Memory B cell (primary cell): ENCODE measurements around the gene AKAP12.
"Not testable (repeated sequence)": the region's sequence is repeated elsewhere in the genome, so short reads cannot be mapped to it uniquely, and the experiment has no call there.

ENCODE experiments used
- ATAC-seq: fragments of 150-1000 bp; cut with Tn5 transposase; 2 replicates; pipeline ENCODE4 v1.10.0; 2021; ENCODE audit warnings: low read depth, mild to moderate bottlenecking, moderate library complexity
- DNase-seq, 2 donors: peaks; one replicate each; pipeline ENCODE4 v3.0.0; 2022; ENCODE audit warnings: low spot score in 2 of 2
- H3K27ac Mint-ChIP-seq: one replicate; pipeline ENCODE4 v1.8.0; 2022; ENCODE audit warnings: mild to moderate bottlenecking, moderate library complexity, mixed read lengths
- H3K27me3 Mint-ChIP-seq: one replicate; pipeline ENCODE4 v1.8.0; 2022; ENCODE audit warnings: mixed read lengths
- H3K36me3 Mint-ChIP-seq: one replicate; pipeline ENCODE4 v1.8.0; 2022; ENCODE audit warnings: mild to moderate bottlenecking, mixed read lengths
- H3K4me1 Mint-ChIP-seq: one replicate; pipeline ENCODE4 v1.8.0; 2022; ENCODE audit warnings: mixed read lengths
- H3K4me3 Mint-ChIP-seq: one replicate; pipeline ENCODE4 v1.8.0; 2022; ENCODE audit warnings: mild to moderate bottlenecking, moderate library complexity, mixed read lengths
- H3K9me3 Mint-ChIP-seq: one replicate; pipeline ENCODE4 v1.8.0; 2022; ENCODE audit warnings: mixed read lengths

Gene AKAP12

DNA sequence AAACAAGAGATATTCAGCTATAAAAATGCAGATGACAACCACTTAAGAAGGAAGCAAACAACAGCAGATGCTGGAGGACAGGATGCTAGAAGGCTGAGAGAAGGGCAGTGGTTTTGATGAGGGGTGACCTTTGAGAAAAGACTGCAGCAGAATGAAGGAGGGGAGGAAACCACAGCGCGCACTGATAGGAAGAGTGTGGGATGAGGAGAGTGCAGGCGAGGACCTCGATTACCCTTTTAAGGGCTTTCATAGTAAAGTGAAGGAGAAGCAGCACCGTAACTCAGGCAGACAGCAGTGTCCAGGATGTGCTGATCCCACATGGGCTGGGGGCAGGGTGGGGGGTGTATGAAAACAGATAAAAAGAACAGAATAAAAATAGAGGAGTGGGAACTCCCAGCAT lies 132.4 kb downstream of the AKAP12 start:
- Mint-ChIP-seq H3K27me3 (no peaks in the 10 kb centered on the region), H3K27ac (no peak overlapping the region), H3K36me3 (peaks cover 25% of the 10 kb centered on the region), H3K9me3 (no peaks in the 10 kb centered on the region), H3K4me1 (peaks cover 23% of the 10 kb centered on the region), H3K4me3 (no peak overlapping the region)
- ATAC-seq (no peak), DNase-seq (no peak)

DNA sequence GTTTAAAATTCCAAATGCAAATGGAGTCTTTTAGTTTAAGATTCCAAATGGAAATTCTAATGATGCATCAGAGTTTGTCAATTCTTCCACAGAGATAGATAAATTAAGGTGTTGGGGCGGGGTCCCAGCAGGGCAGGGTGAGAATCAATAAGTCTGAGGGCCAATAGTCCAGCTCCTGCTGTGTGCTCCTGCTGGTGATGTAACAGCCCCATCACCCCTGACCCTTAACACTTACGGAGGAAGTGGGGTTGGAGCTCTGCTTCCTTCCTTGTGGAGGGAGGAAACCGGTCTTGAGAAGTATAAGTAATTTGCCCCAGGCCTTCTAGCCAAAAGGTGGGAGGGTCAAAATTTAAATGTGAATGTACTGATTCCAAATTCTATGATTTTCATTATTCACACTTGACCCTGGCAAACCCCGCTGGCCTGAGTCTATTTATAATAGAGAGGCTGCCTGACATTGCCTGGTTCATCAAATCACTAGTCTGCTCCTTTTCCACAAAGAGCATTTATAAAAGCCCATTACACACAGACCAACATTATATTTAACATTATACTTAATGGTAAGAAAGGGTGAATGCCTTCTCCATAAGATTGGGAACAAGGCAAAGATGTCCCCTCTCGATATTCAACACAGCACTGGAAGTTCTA lies 134.4 kb downstream of the AKAP12 start:
- no peak overlapping the region for H3K27ac Mint-ChIP-seq
- DNase-seq (no peak), ATAC-seq (no peak)
- H3K9me3 Mint-ChIP-seq: no peaks in the 10 kb centered on the region
- no peaks in the 10 kb centered on the region for H3K27me3 Mint-ChIP-seq
- H3K36me3 Mint-ChIP-seq: peaks cover 21% of the 10 kb centered on the region
- no peak overlapping the region for H3K4me3 Mint-ChIP-seq
- peaks cover 29% of the 10 kb centered on the region for H3K4me1 Mint-ChIP-seq

DNA sequence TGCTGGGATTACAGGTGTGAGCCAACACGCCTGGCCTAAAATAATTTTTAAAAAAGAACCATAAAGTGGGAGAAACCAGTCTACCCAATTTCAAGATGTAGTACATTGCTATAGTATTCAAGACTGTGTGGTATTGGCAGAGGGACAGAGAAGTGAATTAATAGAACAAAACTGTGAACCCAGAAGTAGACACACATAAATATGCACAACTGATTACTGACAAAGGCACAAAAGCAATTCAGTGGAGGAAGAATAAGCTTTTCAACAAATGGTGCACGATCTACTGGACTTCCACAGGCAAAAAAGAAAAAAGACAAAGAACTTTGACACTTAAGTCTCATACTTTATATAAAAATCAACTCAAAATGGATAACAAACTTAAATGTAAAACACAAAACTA lies 136.1 kb downstream of the AKAP12 start:
- no peaks in the 10 kb centered on the region for H3K9me3 Mint-ChIP-seq
- H3K4me1 Mint-ChIP-seq: peaks cover 39% of the 10 kb centered on the region
- H3K4me3 Mint-ChIP-seq: no peak overlapping the region
- no peaks in the 10 kb centered on the region for H3K27me3 Mint-ChIP-seq
- H3K36me3 Mint-ChIP-seq: peaks cover 19% of the 10 kb centered on the region
- H3K27ac Mint-ChIP-seq: no peak overlapping the region
- no peak for DNase-seq
- no peak for ATAC-seq

DNA sequence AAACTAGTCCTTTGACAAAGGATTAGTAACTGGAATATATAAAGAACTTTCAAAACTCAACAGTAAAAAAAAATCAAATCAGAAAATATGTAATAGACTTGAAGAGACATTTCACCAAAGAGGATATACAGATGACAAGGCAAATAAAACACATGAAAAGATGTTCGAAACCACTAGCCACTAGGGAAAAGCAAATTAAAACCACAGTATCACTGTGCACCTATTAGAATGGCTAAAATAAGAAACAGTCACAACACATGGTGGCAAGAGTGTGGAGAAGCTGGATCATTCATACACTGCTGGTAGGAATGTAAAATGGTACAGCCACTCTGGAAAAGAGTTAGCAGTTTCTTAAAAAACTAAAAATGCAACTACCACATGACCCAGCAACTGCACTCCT lies 136.7 kb downstream of the AKAP12 start:
- no peak overlapping the region for H3K27ac Mint-ChIP-seq
- H3K4me3 Mint-ChIP-seq: peak overlapping the region; percentile 46
- ATAC-seq (peak; percentile 70), DNase-seq (no peak)
- peaks cover 14% of the 10 kb centered on the region for H3K36me3 Mint-ChIP-seq
- no peaks in the 10 kb centered on the region for H3K9me3 Mint-ChIP-seq
- H3K27me3 Mint-ChIP-seq: no peaks in the 10 kb centered on the region
- H3K4me1 Mint-ChIP-seq: peaks cover 39% of the 10 kb centered on the region

DNA sequence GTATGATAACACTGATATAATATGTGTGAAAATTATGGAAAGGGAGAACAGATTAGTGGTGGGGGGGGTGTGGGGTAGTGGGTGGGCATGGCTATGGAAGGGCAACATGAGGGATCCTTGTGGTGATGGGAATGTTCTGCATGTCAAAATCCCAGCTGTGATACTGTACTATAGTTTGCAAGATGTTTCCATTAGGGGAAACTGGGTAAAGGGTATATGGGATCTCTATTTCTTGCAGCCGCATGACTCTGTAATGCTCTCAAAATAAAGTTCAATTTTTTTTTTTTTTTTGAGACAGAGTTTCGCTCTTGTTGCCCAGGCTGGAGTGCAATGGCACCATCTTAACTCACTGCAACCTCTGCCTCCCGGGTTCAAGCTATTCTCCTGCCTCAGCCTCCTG lies 137.3 kb downstream of the AKAP12 start:
- Mint-ChIP-seq H3K27ac (no peak overlapping the region), H3K4me3 (no peak overlapping the region), H3K36me3 (peaks cover 8% of the 10 kb centered on the region), H3K9me3 (no peaks in the 10 kb centered on the region), H3K4me1 (peaks cover 39% of the 10 kb centered on the region), H3K27me3 (no peaks in the 10 kb centered on the region)
- ATAC-seq (no peak), DNase-seq (no peak)

DNA sequence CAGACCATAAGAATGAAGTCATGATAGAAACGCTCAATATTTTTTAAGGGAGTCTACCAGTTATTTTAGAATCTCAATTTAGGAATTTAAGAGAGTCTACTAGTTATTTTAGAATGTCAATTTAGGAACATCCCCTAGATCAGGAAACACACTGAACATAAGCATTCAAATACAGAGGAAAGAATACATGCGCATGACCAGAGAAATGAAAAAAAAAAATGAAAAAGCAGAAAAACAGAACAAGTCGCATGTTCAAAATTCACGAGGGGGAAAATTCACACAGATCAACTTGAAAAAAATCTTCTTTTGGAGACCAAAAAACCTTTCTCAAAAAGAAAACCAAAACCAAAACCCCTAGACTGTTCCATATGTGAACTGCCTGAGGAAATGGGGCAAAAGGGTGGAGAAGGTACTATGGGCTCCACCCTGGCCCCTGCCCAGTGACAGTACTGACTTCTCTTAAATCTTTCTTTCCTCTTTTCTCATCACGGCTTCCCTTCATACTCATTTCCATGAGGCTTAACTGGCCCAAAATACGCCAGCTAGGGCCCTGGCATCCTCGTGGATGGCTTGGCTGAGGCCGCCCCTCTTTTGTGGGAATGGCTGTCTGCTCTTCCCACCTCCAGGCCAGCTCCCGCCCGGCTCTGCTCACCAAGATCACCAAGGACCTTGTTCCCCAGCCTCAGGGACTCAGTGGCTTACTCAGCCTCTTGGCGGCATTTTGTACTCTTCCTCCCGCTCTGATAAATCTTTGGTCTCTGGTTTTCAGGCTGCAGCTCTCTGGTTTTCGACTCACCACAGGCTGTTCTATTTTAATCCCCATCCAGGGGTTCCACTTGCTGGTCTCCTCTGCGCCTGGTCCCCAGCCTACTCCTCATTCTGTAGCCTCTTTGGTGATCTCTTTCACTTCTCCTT lies 140.4 kb downstream of the AKAP12 start:
- ATAC-seq (peak; percentile 87), DNase-seq (no peak)

DNA sequence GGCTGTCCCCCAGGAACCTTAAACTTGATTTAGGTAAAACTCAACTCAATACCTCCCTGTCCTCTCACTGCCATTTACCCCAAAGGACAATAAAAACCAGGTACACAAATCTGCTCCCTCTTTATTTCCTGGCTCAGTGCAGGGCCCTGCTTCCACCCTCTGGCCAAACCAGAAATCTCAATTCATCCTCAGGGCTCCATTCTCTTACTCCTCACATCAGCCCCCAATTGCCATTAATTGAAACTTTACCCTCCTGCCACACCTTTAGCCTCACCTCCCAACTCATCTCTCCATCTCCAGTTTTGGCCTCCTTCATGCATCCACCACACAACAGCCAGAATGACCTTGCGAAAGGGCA lies 141.1 kb downstream of the AKAP12 start:
- Mint-ChIP-seq H3K36me3 (peaks cover 4% of the 10 kb centered on the region), H3K9me3 (no peaks in the 10 kb centered on the region), H3K4me1 (peaks cover 41% of the 10 kb centered on the region), H3K4me3 (peak overlapping the region; percentile 77), H3K27me3 (no peaks in the 10 kb centered on the region), H3K27ac (peak overlapping the region; percentile 84)
- no peak for DNase-seq
- no peak for ATAC-seq

More for the DNA sequence above, 140.4 kb downstream of the AKAP12 start:
- peak overlapping the region; percentile 84 for H3K27ac Mint-ChIP-seq
- H3K9me3 Mint-ChIP-seq: no peaks in the 10 kb centered on the region
- peaks cover 41% of the 10 kb centered on the region for H3K4me1 Mint-ChIP-seq
- H3K27me3 Mint-ChIP-seq: no peaks in the 10 kb centered on the region
- peaks cover 4% of the 10 kb centered on the region for H3K36me3 Mint-ChIP-seq
- H3K4me3 Mint-ChIP-seq: peak overlapping the region; percentile 77

DNA sequence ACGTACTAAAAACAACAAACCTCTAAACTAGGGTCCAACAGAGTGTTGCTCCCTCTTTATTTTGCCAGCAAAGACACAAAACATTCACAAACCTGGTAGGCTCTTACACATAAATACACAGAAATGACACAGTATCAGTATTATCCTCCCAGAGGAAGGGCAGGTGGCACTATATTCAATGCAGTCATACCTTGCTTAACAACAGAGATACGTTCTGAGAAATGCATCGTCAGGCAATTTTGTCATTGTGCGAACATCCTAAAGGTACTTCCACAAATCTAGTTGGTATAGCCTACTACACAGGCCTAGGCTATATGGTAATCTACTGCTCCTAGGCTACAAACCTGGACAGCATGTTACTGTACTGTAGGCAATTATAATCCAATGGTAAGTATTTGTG lies 142.0 kb downstream of the AKAP12 start:
- Mint-ChIP-seq H3K9me3 (no peaks in the 10 kb centered on the region), H3K27me3 (no peaks in the 10 kb centered on the region), H3K4me3 (no peak overlapping the region)

DNA sequence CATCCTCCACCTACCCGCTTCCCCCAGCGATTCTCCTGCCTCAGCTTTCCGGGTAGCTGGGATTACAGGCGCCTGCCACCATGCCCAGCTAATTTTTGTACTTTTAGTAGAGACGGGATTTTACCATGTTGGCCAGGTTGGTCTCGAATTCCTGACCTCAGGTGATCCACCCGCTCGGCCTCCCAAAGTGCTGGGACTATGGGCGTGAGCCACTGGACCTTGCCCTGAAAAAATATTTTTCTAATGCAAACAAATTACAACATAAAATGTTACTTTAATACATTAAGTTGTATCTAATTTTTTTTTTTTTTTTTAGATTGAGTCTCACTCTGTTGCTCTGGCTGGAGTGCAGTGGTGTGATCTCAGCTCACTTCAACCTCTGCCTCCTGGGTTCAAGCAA lies 142.9 kb downstream of the AKAP12 start:
- H3K4me1 Mint-ChIP-seq: peaks cover 30% of the 10 kb centered on the region
- not testable (repeated sequence) for H3K27me3 Mint-ChIP-seq, H3K27ac Mint-ChIP-seq, H3K9me3 Mint-ChIP-seq, ATAC-seq, H3K4me3 Mint-ChIP-seq, H3K36me3 Mint-ChIP-seq, DNase-seq

More for the DNA sequence above, 142.0 kb downstream of the AKAP12 start:
- Mint-ChIP-seq H3K36me3 (peaks cover 4% of the 10 kb centered on the region), H3K4me1 (peaks cover 33% of the 10 kb centered on the region), H3K27ac (peak overlapping the region; percentile 41)
- ATAC-seq (no peak), DNase-seq (no peak)

DNA sequence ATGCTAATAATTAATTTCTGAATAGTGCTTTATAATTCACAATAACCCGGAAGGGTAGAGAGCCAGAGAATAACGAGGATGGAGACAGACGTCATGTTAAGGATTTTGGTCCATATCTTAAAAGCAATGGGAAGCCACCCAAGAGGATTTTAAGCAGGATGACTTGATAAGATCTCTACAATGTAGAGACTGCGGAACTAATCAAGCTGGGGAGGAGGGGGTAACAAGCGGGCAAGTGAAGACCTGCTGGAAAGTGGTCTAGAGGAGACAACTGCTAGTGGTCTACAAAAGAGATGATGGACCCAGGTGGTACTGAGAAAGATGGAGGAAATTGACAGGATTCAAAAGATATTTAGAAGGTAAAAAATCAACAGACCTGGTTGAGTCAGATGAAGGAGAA lies 144.4 kb downstream of the AKAP12 start:
- Mint-ChIP-seq H3K4me1 (peaks cover 25% of the 10 kb centered on the region), H3K36me3 (peaks cover 4% of the 10 kb centered on the region), H3K27ac (peak overlapping the region; percentile 0), H3K9me3 (no peaks in the 10 kb centered on the region), H3K27me3 (no peaks in the 10 kb centered on the region), H3K4me3 (no peak overlapping the region)
- ATAC-seq (no peak), DNase-seq (no peak)

DNA sequence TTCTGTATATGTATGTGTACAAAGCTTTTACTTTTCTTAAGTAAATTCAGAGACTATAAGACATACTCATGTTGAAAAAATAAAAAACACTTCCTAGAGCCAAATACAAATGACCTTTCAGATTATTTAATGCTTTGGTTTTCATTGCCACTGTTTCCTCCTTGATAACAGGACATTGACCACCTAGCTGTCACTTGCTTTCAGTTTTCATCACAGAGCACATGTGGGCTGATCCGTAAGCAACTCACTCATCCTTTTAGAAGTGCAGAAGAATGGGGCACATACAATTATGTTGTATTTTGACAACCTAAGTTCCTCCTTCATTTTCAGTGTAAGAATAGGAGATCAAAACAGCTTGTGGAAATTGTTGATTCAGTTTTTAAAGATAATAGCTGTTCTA lies 145.4 kb downstream of the AKAP12 start:
- Mint-ChIP-seq H3K27me3 (no peaks in the 10 kb centered on the region), H3K27ac (no peak overlapping the region), H3K9me3 (no peaks in the 10 kb centered on the region), H3K4me3 (no peak overlapping the region), H3K36me3 (peaks cover 4% of the 10 kb centered on the region), H3K4me1 (peaks cover 24% of the 10 kb centered on the region)
- ATAC-seq (no peak), DNase-seq (no peak)

DNA sequence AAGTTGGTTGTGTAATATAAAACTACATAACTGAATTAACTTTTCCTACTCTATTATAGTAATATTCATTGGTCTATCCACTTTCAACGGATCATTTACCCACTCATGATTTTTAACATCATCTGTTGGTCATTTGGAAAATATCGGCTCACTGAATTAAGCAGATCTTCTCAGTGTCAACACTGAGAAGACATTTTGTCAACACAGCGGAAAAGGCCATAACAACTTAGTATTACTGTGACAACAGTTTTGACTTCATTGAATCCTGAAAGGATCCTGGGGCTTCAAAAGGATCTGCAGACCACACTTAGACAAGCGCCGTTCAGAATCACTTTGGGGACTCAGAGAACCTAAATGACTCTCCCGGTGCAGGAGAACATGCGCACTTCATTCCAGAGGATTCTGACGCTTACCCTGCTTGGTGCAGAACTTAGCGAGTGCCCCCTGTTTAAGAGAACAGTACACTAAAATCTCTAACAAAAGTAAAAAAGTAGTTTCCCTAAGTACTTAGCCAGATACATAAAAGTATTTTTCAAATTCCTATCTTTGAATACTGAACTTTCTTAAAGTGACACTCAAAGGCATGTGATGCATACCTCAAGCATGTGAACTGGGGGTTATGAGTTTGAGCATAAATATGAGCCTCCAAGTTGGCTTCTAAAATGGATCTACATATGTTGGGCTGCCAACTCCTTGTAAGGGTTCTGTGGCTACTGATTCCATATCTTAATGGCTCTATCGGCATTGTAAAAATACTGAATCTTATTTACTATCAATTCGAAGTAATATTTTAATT lies 147.6 kb downstream of the AKAP12 start:
- Mint-ChIP-seq H3K27me3 (no peaks in the 10 kb centered on the region), H3K4me1 (peaks cover 20% of the 10 kb centered on the region), H3K4me3 (no peak overlapping the region), H3K36me3 (peaks cover 4% of the 10 kb centered on the region), H3K27ac (no peak overlapping the region), H3K9me3 (no peaks in the 10 kb centered on the region)
- DNase-seq (no peak), ATAC-seq (no peak)

DNA sequence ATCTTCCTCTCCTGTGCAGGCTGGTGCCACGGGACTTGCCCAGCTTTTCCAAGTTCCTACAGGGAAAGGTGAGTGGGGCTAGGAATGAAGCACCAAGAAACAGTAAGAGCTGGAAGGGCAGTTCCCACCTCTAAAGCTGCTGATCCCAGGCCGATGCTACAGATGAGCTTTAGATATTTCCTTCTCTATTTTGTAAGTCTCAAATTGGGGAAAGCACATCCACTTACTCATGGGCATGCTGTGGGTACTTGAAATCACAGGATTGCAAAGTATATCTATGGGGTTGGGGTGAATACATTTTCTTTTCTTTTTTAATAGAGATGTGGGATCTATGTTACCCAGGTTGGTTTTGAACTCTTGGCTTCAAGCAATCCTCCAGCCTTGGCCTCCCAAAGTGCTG lies 148.5 kb downstream of the AKAP12 start:
- peaks cover 27% of the 10 kb centered on the region for H3K4me1 Mint-ChIP-seq
- H3K27me3 Mint-ChIP-seq: no peaks in the 10 kb centered on the region
- H3K36me3 Mint-ChIP-seq: peaks cover 4% of the 10 kb centered on the region
- ATAC-seq: no peak
- no peak overlapping the region for H3K4me3 Mint-ChIP-seq
- DNase-seq: no peak
- no peaks in the 10 kb centered on the region for H3K9me3 Mint-ChIP-seq
- H3K27ac Mint-ChIP-seq: no peak overlapping the region

DNA sequence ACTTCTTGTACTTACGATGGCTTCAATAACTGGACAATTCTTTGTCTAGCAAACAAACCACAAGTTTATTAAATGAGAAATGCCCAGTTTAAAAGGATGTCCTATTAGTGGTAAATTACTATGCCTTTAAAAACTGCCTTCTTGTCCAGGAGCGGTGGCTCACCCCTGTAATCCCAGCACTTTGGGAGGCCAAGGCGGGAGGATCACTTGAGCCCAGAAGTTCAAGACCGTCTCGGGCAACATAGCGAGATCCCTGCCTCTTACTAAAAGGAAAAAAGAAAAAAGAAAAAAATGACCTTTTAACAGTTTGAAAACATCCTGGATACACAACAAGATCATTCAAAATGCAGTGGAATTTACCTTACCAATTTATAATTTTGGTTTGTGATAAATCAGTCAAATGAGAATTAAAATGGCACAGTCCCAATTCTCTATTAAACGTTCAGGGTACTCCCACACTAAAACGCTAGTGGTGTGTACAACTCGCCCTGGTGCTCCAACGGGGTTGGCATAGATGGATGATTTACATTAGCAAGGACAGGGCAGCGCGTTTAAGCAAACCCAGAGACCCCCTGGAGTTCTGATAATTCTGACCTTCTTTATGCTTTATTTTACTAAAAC lies 149.3 kb downstream of the AKAP12 start:
- Mint-ChIP-seq H3K27ac (peak overlapping the region; percentile 98), H3K36me3 (peaks cover 6% of the 10 kb centered on the region), H3K9me3 (no peaks in the 10 kb centered on the region), H3K4me3 (peak overlapping the region; percentile 93), H3K27me3 (no peaks in the 10 kb centered on the region), H3K4me1 (peaks cover 33% of the 10 kb centered on the region)
- ATAC-seq: no peak
- DNase-seq: no peak
